HG03521 (cell line): ENCODE data around the gene NDUFA12.
"Not testable (repeated sequence)": the region's sequence is repeated elsewhere in the genome, so short reads cannot be mapped to it uniquely, and the experiment has no call there.

Experiments used
- ATAC-seq: cut with Tn5 transposase; IDR thresholded peaks from one replicate; pipeline ENCODE4 v1.9.1; 2021; ENCODE audit warnings: mild to moderate bottlenecking, moderate library complexity; ENCODE audit not compliant: unreplicated experiment

Gene NDUFA12

DNA sequence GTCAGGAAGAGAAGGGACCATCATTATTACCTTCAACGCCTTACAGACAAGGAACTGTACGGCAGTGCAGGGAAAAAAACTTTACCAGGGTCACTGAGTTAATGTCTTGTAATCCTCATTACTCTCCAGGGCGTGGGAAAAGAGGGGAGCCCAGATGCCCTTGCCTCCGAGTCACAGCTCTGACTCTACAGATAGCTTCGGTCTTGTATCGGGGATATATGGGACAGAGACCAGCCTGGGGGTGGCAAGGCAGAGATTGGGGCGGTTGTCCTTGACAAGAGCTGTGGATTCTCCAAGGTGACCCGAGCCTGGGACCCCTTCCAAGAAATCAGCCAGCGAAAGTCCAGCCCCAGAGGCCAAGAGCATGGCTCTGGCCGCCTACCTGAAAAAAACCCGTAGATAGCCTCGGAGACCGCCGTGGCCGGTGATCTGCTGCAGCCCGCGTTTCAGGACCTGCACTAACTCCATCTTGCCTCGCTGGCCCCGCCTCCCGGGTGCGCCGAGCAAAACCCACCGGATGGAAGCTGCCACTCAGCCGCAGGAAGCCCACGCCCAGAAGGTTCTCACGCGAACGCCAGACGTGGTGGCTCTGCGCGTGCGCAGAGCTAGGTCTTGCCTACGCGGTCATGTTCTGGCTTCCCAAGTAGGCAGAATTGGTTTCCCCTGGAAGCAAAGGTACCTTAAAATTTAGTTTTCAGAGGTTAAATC lies at the start of gene NDUFA12:
TSS of gene NDUFA12 (minus strand) at position 485 of the 708 bp plus-strand sequence. CDS start at position 468, 17 bp downstream.
- peak; percentile 99 for ATAC-seq

- ATAC-seq, result no peak
These were observed 47.7 kb upstream of the NDUFA12 start for GRCh38 chr12:95051241-95051640.

DNA sequence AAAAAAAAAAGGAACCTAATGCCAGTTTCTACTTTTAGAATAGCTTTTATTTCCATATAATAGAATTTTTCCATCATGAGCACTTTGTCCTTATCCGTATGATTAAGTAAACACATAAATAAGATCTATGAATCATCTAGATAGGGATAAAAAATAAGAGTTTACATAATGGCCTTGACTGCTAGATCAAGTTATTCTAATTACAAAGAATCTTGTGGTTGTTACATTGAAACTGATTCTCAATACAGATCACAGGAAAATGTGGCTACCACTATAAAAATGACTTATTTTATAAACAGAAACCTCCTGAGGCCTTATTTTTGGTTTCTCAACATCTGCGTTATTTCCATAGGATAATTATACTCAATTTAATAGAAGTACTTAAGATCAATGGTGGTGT lies 34.4 kb upstream of the NDUFA12 start:
- ATAC-seq, result no peak

DNA sequence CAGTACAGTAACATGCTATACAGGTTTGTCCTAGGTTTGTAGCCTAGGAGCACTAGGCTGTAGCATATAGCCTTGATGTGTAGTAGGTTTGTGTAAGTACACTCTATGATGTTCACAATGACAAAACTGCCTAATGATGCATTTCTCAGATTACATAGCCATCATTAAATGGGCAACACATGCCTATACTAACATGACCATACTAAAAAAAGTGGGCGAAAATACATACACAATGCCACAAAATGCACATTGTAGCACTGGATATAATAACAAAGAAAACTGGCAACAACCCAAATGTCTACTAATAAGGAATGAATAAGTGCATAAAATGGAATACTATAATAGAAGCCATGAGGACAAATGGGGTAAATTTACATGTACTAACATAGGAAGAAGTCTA lies 31.3 kb upstream of the NDUFA12 start:
- ATAC-seq, result no peak

- ATAC-seq, result no peak
These were observed 19.0 kb upstream of the NDUFA12 start for GRCh38 chr12:95022477-95022876.

DNA sequence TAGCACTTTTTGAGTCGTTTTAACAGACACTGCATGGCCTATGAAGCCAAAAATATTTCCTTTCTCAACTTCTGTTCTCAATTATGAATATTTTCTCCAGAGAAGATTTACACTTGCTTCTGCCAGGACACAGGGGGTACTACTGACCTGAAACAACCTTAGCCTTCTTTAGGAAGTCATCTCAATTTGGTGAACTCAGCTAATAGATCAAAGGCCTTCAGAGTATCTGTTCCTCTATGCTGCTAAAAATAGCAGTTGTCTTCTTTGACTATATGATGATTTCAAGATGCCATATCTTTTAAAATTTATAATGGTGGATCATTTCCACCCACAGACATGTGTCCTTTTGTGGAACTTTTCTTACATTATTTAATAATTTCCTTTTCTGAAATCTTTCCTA lies 14.0 kb upstream of the NDUFA12 start:
- ATAC-seq, result no peak

- ATAC-seq, result no peak
These were observed 12.6 kb upstream of the NDUFA12 start for GRCh38 chr12:95016120-95016519.

DNA sequence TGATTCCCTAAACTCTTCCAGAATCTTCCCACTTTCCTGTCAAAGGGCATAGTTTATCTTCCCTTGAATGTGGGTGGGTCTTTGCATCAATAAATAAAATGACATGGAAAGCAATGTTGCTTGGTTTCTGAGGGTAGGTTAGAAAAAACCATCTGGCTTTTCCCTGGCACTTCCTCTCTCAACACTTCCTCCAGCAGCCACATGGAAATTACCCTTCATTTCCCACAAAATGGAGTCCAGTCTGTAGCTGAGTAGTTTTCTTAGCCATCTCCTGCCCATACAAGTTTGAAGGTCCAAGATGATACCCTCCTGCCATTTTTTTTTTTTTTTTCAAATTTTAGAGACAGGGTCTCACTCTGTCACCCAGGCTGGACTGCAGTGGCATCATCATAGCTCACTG lies 11.1 kb upstream of the NDUFA12 start:
- ATAC-seq, result no peak

GRCh38 chr12:95006206-95006605 lies 2.7 kb upstream of the NDUFA12 start:
- no peak for ATAC-seq

DNA sequence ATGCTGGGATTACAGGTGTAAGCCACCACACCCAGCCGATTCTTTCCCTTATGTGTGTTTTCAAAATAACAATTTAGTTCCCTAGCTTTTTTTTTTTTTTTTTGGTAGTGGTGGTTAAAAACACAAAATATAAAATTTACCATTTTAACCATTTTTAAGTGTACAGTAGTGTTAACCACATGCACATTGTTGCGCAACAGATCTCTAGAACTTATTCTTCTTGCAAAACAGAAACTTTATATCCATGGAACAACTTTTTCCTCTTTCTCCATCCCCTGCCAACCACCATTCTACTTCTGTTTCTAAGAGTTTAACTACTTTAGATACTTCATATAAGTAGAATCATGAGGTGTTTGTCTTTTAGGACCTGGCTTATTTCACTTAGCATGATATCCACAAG lies 1.1 kb upstream of the NDUFA12 start:
- no peak for ATAC-seq

GRCh38 chr12:95003921-95004272 lies 400 bp upstream of the NDUFA12 start:
- no peak for ATAC-seq

- ATAC-seq, result no peak
These were observed 743 bp downstream of the NDUFA12 start for GRCh38 chr12:95002754-95003153.

DNA sequence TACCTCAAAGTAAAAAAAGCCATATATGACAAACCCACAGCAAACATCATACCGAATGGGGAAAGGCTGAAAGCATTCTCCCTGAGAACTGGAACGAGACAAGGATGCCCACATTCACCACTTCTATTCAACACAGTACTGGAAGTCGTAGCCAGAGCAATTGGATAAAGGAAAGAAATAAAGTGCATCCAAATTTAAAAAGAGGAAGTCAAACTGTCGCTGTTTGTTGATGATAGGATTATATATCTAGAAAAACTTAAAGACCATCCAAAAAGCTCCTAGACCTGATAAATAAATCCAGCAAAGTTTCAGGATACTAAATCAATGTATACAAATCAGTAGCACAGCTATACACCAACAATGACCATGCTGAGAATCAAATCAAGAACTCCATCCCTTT lies 5.2 kb downstream of the NDUFA12 start:
- no peak for ATAC-seq

- ATAC-seq, result no peak
These were observed 5.8 kb downstream of the NDUFA12 start for GRCh38 chr12:94997726-94998125.

DNA sequence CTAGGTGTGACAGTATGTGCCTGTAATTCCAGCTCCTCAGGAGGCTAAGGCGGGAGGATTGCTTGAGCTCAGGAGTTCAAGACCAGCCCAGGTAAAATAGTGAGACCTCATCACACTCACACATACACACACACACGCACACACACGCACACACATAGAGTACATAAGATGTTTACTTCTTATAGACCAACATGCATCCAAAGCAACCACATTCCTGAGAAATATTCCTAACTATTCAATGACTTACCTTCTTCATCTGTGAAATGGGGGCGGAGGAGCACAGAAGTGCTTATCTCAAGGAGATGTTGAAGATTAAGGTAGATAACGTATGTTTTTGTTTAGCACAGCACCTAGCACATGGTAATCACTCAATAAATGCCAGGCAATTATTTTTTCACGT lies 6.4 kb downstream of the NDUFA12 start:
- no peak for ATAC-seq

DNA sequence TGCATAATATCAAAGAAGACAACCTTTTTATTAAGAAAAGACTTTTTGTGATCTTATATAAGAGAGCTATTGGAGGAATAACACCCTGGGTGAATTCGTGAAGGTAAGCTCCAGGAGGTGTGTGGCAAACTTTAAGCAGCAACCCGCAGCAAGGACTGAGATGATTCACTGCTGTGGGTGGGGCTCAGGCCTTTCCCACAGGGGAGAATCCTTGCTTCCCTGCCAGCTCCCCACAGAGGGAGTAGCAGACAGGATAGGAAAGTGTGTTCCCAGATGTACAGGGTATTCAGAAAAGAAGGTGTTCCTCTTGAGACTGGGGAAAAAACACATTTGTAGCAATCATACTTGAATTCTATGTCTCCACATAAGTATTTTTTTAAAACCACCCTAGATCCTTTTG lies 9.2 kb downstream of the NDUFA12 start:
- no peak for ATAC-seq

DNA sequence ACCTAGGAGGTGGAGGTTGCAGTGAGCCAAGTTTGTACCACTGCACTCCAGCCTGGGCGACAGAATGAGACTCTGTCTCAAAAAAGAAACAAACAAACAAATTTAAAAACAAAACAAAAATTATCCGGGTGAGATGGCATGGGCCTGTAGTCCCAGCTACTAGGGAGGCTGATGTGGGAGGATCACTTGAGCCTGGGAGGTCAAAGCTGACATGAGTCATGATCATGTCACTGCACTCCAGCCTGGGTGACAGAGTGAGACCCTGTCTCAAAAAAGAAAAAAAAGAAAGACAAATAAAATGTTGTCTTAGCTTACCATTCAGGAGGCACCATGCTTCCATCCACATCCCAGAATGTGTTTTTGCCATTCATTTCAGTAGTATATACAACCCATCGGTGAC lies 9.6 kb downstream of the NDUFA12 start:
- ATAC-seq, result not testable (repeated sequence)

- no peak for ATAC-seq
These were observed 13.3 kb downstream of the NDUFA12 start for GRCh38 chr12:94990222-94990621.

DNA sequence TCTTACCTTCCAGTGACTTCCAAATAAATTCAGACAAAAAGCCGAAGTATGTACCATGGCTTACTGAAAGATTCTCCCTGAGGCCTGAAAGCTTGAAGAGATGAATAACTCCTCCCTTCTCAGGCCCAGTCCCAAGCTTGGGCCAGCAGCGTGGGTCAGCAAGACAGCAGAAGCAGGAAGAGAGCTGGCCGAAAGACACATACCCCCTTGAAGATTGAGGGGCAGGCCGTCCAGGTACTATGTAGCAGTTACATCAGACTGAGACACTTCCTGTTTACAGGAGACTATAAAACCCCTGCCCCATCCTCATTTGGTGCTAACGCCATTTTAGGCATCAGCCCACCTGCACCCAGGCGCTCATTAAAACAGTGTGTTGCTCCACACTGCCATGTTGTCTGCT lies 15.0 kb downstream of the NDUFA12 start:
- ATAC-seq, result no peak

GRCh38 chr12:94987801-94988200 lies 15.7 kb downstream of the NDUFA12 start:
- ATAC-seq, result no peak

- no peak for ATAC-seq
These were observed 16.3 kb downstream of the NDUFA12 start for GRCh38 chr12:94987076-94987669.

DNA sequence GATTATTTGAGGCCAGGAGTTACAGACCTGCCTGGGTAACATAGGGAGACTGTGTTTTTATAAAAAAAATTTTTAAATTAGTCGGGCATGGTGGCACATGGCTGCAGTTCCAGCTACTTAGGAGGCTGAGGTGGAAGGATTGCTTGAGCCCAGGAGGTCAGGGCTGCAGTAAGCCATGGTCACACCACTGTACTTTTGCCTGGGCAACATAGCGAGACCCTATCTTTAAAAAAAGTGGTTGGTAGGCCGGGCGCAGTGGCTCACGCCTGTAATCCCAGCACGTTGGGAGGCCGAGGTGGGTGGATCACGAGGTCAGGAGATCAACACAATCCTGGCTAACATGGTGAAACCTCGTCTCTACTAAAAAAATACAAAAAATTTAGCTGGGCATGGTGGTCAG lies 18.4 kb downstream of the NDUFA12 start:
- ATAC-seq, result not testable (repeated sequence)

GRCh38 chr12:94983321-94983720 lies 20.2 kb downstream of the NDUFA12 start:
- no peak for ATAC-seq
